IMR-90 (cell line): ENCODE measurements around the gene SPDEF. TPM values are rescaled to one million over a fixed set of nuclear protein-coding genes. Genes with fewer than 3 reads are reported as not detected.

Source experiments
- ATAC-seq: fragments of 200-7000 bp; cut with Tn5 transposase; 2 replicates; pipeline ENCODE4 v1.9.1; 2020; ENCODE audit warnings: low read depth, mild to moderate bottlenecking, moderate library complexity
- BruUV-seq: library from RNA; stranded (reverse); fragments of 400-500 nt; replicated peaks from 2 replicates; lab custom pipeline; 2021; lab: Mats Ljungman, UMichigan
- CTCF ChIA-PET: fragments of 300-600 bp; formaldehyde crosslinking; extraction: SDS; loops from one replicate; lab custom pipeline; 2021; ENCODE audit warnings: antibody characterized with exemption; lab: Yijun Ruan, JAX
- POLR2A ChIA-PET: fragments of 300-600 bp; sonication (Branson Sonifier 250); formaldehyde crosslinking; loops from one replicate; lab custom pipeline; 2022; ENCODE audit warnings: antibody characterized with exemption; ENCODE audit not compliant: unreplicated experiment; lab: Charles Lee
- DNase-seq: peaks from one replicate; pipeline ENCODE4 v3.0.0; 2013
- H2AFZ ChIP-seq: replicated peaks from 2 replicates; pipeline ENCODE3; 2013; ENCODE audit warnings: low read length, mild to moderate bottlenecking; ENCODE audit not compliant: poor library complexity
- H2AK5ac ChIP-seq: 2 replicates; pipeline ENCODE4 v1.6.1; 2013; ENCODE audit warnings: low read depth, low read length, inconsistent platforms
- H2AK9ac ChIP-seq: replicated peaks from 2 replicates; pipeline ENCODE3; 2013; ENCODE audit warnings: mild to moderate bottlenecking, low read depth, low read length, moderate library complexity; ENCODE audit not compliant: poor library complexity
- H2BK120ac ChIP-seq: 2 replicates; pipeline ENCODE4 v1.6.1; 2013; ENCODE audit warnings: low read depth, low read length, inconsistent platforms
- H2BK15ac ChIP-seq: 3 replicates; pipeline ENCODE4 v1.6.1; 2013; ENCODE audit warnings: low read depth, low read length, inconsistent platforms
- H2BK20ac ChIP-seq: 2 replicates; pipeline ENCODE4 v1.6.1; 2013; ENCODE audit warnings: low read depth, mild to moderate bottlenecking, inconsistent platforms, low read length, moderate library complexity
- H2BK5ac ChIP-seq: 2 replicates; pipeline ENCODE4 v1.6.1; 2013; ENCODE audit warnings: mild to moderate bottlenecking, low read depth, low read length, inconsistent platforms; ENCODE audit not compliant: poor library complexity, severe bottlenecking
- H3K14ac ChIP-seq: replicated peaks from 2 replicates; pipeline ENCODE4 v1.6.1; 2013; ENCODE audit warnings: low read depth, low read length, inconsistent platforms
- H3K18ac ChIP-seq: 2 replicates; pipeline ENCODE4 v1.6.1; 2013; ENCODE audit warnings: low read depth, low read length, control low read depth
- H3K23ac ChIP-seq: 2 replicates; pipeline ENCODE4 v1.6.1; 2013; ENCODE audit warnings: low read depth, low read length, inconsistent platforms
- H3K27ac ChIP-seq: 2 replicates; pipeline ENCODE4 v1.5.1; 2013; ENCODE audit warnings: mild to moderate bottlenecking, control low read depth, low read length; ENCODE audit not compliant: insufficient read depth
- H3K27me3 ChIP-seq: 2 replicates; pipeline ENCODE4 v1.6.1; 2013; ENCODE audit warnings: low read length; ENCODE audit not compliant: control insufficient read depth, insufficient read depth
- H3K36me3 ChIP-seq: 2 replicates; pipeline ENCODE4 v1.6.1; 2013; ENCODE audit warnings: low read length, mixed read lengths; ENCODE audit not compliant: control insufficient read depth, insufficient read depth
- H3K4ac ChIP-seq: 2 replicates; pipeline ENCODE4 v1.6.1; 2013; ENCODE audit warnings: low read depth, low read length, inconsistent platforms
- H3K4me1 ChIP-seq: 2 replicates; pipeline ENCODE4 v1.6.1; 2013; ENCODE audit warnings: low read length, mixed read lengths; ENCODE audit not compliant: control insufficient read depth, insufficient read depth
- H3K4me2 ChIP-seq: 2 replicates; pipeline ENCODE4 v1.6.1; 2013; ENCODE audit warnings: low read depth, mild to moderate bottlenecking, control low read depth, low read length, moderate library complexity
- H3K4me3 ChIP-seq: 2 replicates; pipeline ENCODE4 v1.5.1; 2013; ENCODE audit warnings: low read depth, mild to moderate bottlenecking, control low read depth, low read length, moderate library complexity; ENCODE audit not compliant: insufficient read depth
- H3K56ac ChIP-seq: 2 replicates; pipeline ENCODE4 v1.6.1; 2013; ENCODE audit warnings: low read length, inconsistent platforms; ENCODE audit not compliant: insufficient read depth; ENCODE audit errors: extremely low read depth
- H3K79me1 ChIP-seq, 2 experiments: 2 replicates each; pipeline ENCODE4 v1.6.1; 2013; ENCODE audit warnings: low read length in 2 of 2, inconsistent platforms in 1 of 2, low read depth in 1 of 2
- H3K9ac ChIP-seq: 2 replicates; pipeline ENCODE4 v1.6.1; 2013; ENCODE audit warnings: low read depth, low read length, control low read depth
- H3K9me1 ChIP-seq: 2 replicates; pipeline ENCODE4 v1.6.1; 2013; ENCODE audit warnings: low read length, inconsistent platforms; ENCODE audit not compliant: insufficient read depth
- H3K9me3 ChIP-seq: 2 replicates; pipeline ENCODE4 v1.6.1; 2013; ENCODE audit warnings: low read length; ENCODE audit not compliant: control insufficient read depth, insufficient read depth
- H4K20me1 ChIP-seq: 2 replicates; pipeline ENCODE4 v1.6.1; 2013; ENCODE audit warnings: low read length, inconsistent platforms; ENCODE audit not compliant: insufficient read depth
- H4K5ac ChIP-seq: 2 replicates; pipeline ENCODE4 v1.6.1; 2013; ENCODE audit warnings: mild to moderate bottlenecking, low read depth, low read length, control low read depth
- H4K8ac ChIP-seq, 2 experiments: 2 replicates each; pipeline ENCODE4 v1.6.1; 2013; ENCODE audit warnings: low read depth in 2 of 2, low read length in 2 of 2, control low read depth in 1 of 2, inconsistent platforms in 1 of 2
- H4K91ac ChIP-seq: 2 replicates; pipeline ENCODE4 v1.6.1; 2013; ENCODE audit warnings: low read depth, low read length, inconsistent platforms; ENCODE audit not compliant: insufficient read depth
- FOS ChIP-seq: fragments of 150-350 bp; IDR thresholded peaks from 2 replicates; pipeline ENCODE4 v1.6.1; 2016; ENCODE audit warnings: low read depth, low read length
- MXI1 ChIP-seq: IDR thresholded peaks from 2 replicates; pipeline ENCODE4 v1.6.1; 2012; ENCODE audit warnings: low read depth, mild to moderate bottlenecking, low read length, moderate library complexity, borderline replicate concordance
- RAD21 ChIP-seq: IDR thresholded peaks from 2 replicates; pipeline ENCODE4 v1.6.1; 2012; ENCODE audit warnings: low read length, improper control_type of control experiment
- WGBS, 2 experiments: methylation state at CpG; one replicate each; pipeline versions ENCODE4 v1.1.5 to v1.1.7; 2013; ENCODE audit warnings: missing lambda C conversion rate in 2 of 2; ENCODE audit not compliant: insufficient read length in 1 of 2; ENCODE audit errors: extremely low coverage in 2 of 2; 5-methylcytosine and 5-hydroxymethylcytosine counted together
- dilution Hi-C: fragments of 300-500 bp; cut with HindIII; formaldehyde crosslinking; loops from one replicate; pipeline ENCODE4 v1.14.3; 2018; ENCODE audit warnings: low sequenced_read_pairs; ENCODE audit not compliant: unreplicated experiment
- in situ Hi-C: fragments of 300-500 bp; cut with MboI; formaldehyde crosslinking; loops from 3 replicates; pipeline ENCODE4 v1.14.3; 2019; ENCODE audit warnings: low sequenced_read_pairs, inconsistent platforms, mixed read lengths
- intact Hi-C: fragments of 100-400 bp; cut with micrococcal nuclease; formaldehyde crosslinking; loops from 2 replicates; pipeline ENCODE4 v1.10.0; 2022
- polyA plus RNA-seq, 3 experiments: library from polyadenylated mRNA; depleted of rRNA; stranded (reverse); fragments of >200 nt; gene quantifications; 2 replicates each; pipeline ENCODE4 v1.2.3, GENCODE V29; 2012; ENCODE audit warnings: low replicate concordance in 1 of 3
- total RNA-seq: library from RNA; depleted of rRNA; stranded (reverse); fragments of >200 nt; gene quantifications from 2 replicates; pipeline ENCODE4 v1.2.3, GENCODE V29; 2012

The SPDEF gene
- total and polyA plus RNA-seq, 2 of the 4 experiments (the other 2 are of a cell fraction), result 0.05 TPM; not detected in 1

DNA sequence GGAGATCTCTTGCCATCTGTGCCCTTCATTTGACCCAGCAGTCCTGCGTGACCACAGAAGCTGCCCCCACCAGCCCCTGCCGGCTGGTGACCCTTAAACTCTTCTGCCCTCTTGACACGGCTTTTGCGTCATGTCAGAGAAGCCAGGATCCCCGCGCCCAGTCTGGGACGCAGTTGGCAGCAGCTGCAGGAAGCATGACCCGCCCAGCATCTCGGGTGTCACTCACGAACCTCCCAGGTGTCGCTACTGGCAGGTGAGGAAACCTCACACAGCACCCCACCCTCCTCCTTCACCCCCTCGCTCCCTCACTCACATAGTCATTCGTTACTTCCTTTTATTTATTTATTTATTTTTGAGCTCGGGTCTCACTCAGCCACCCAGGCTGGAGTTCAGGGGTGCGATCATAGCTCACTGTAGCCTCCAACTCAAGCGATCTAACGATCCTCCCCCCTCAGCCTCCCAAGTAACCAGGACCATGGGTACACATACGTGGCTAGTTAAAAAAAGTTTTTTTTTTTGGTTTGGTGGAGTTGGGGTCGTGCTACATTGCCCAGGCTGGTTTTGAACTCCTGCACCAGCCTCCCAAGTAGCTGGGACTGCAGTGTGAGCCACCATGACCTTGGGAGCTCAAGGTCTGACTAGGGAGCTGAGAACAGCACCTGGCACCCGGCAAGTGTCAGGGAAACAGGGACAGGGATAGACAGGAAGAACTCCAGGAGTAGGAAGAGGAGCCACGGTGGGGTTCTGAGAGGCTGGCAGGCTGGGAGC, 14.1 kb upstream of the SPDEF start:
- Histone ChIP-seq H3K4ac (no peak overlapping the region), H2BK15ac (no peak overlapping the region), H3K79me1 (no peaks in the 10 kb centered on the region), H3K36me3 (no peaks in the 10 kb centered on the region), H4K5ac (no peak overlapping the region), H3K9me3 (no peaks in the 10 kb centered on the region), H3K9ac (no peak overlapping the region), H3K56ac (no peak overlapping the region), H2BK20ac (no peak overlapping the region), H4K91ac (no peak overlapping the region), H2BK5ac (no peak overlapping the region), H3K23ac (no peak overlapping the region), H3K18ac (no peak overlapping the region), H3K4me1 (no peaks in the 10 kb centered on the region), H4K8ac (no peak overlapping the region), H3K9me1 (no peaks in the 10 kb centered on the region), H2AFZ (no peak overlapping the region), H3K14ac (no peak overlapping the region), H3K27me3 (peaks cover 2% of the 10 kb centered on the region; the same call in 1 of the 2 replicates), H3K4me2 (no peak overlapping the region), H2AK9ac (no peak overlapping the region), H2BK120ac (no peak overlapping the region), H2AK5ac (no peak overlapping the region), H3K4me3 (no peak overlapping the region), H3K27ac (no peak overlapping the region), H4K20me1 (no peaks in the 10 kb centered on the region)
- ATAC-seq, result no peak
- 63% methylated on average over 9 of the region's 21 CpGs; no CpG with 5 or more reads in 1 of the 2 experiments for WGBS, 2 experiments
- no peak for DNase-seq
- no peak for TF ChIP-seq FOS
- no peak for TF ChIP-seq RAD21
- TF ChIP-seq MXI1, result no peak
- dilution Hi-C loops (no loop called here), in situ Hi-C loops (no loop called here), intact Hi-C loops (no loop called here)
- CTCF ChIA-PET, result no interaction called here
- no TSS peak for BruUV-seq
- POLR2A ChIA-PET, result no interaction called here
